A673 (cell line): ENCODE measurements around the gene BACE2. TPM values are rescaled to one million over a fixed set of nuclear protein-coding genes. Genes with fewer than 3 reads are reported as not detected.

Source experiments
- BruUV-seq: library from RNA; stranded (reverse); fragments of 400-500 nt; replicated peaks from 2 replicates; lab custom pipeline; 2021; lab: Mats Ljungman, UMichigan
- CTCF ChIA-PET: fragments of 300-600 bp; sonication (Branson Sonifier 250); formaldehyde crosslinking; loops from one replicate; lab custom pipeline; 2022; ENCODE audit warnings: antibody characterized with exemption; lab: Charles Lee
- POLR2A ChIA-PET: fragments of 300-600 bp; sonication (Branson Sonifier 250); formaldehyde crosslinking; loops from one replicate; lab custom pipeline; 2022; ENCODE audit warnings: antibody characterized with exemption; ENCODE audit not compliant: low non-redundant PET; lab: Charles Lee
- DNase-seq: peaks from one replicate; pipeline ENCODE4 v3.0.0-alpha.2; 2015; ENCODE audit warnings: low spot score
- H3K27ac ChIP-seq: fragments of 200-600 bp; sonication (generic); 2 replicates; pipeline ENCODE4 v1.5.1; 2016; ENCODE audit warnings: mixed run types, low read depth, mild to moderate bottlenecking, mixed read lengths, antibody characterized with exemption, low read length; ENCODE audit not compliant: poor library complexity, severe bottlenecking
- H3K27me3 ChIP-seq: fragments of 200-600 bp; sonication (generic); replicated peaks from 2 replicates; pipeline ENCODE4 v1.6.1; 2017; ENCODE audit warnings: mixed run types, low read depth, mild to moderate bottlenecking, mixed read lengths, antibody characterized with exemption, low read length; ENCODE audit not compliant: insufficient read depth, poor library complexity
- H3K36me3 ChIP-seq: fragments of 200-600 bp; sonication (generic); 2 replicates; pipeline ENCODE4 v1.6.1; 2016; ENCODE audit warnings: mixed run types, mild to moderate bottlenecking, mixed read lengths, antibody characterized with exemption, low read length; ENCODE audit not compliant: insufficient read depth, poor library complexity, severe bottlenecking
- H3K4me1 ChIP-seq: fragments of 200-600 bp; sonication (generic); 2 replicates; pipeline ENCODE4 v1.6.1; 2017; ENCODE audit warnings: mixed run types, mild to moderate bottlenecking, mixed read lengths, antibody characterized with exemption, low read length; ENCODE audit not compliant: insufficient read depth, poor library complexity, severe bottlenecking
- H3K4me3 ChIP-seq: fragments of 200-600 bp; sonication (generic); 2 replicates; pipeline ENCODE4 v1.5.1; 2016; ENCODE audit warnings: low read depth, mixed run types, mild to moderate bottlenecking, mixed read lengths, low read length; ENCODE audit not compliant: poor library complexity, severe bottlenecking
- H3K9me3 ChIP-seq: fragments of 200-600 bp; sonication (generic); 2 replicates; pipeline ENCODE4 v1.6.1; 2016; ENCODE audit warnings: mixed run types, low read depth, mild to moderate bottlenecking, mixed read lengths, antibody characterized with exemption, low read length; ENCODE audit not compliant: poor library complexity, severe bottlenecking
- EZH2 ChIP-seq: fragments of 200-600 bp; sonication (generic); IDR thresholded peaks from 2 replicates; pipeline ENCODE4 v1.6.1; 2017; ENCODE audit warnings: borderline replicate concordance, low read depth, mild to moderate bottlenecking, mixed read lengths, antibody characterized with exemption, low read length; ENCODE audit not compliant: poor library complexity, severe bottlenecking
- intact Hi-C: fragments of 100-400 bp; cut with micrococcal nuclease; formaldehyde crosslinking; loops from one replicate; pipeline ENCODE4 v1.10.0; 2022; ENCODE audit not compliant: unreplicated experiment
- total RNA-seq: library from RNA; stranded (reverse); gene quantifications from 2 replicates; pipeline ENCODE4 v1.2.3, GENCODE V29; 2021
- TF ChIP-seq, protein P1 (sequence below): fragments of 300-800, 200-600 bp; sonication (generic); conservative IDR thresholded peaks from 2 replicates; pipeline ENCODE4 v1.5.1; 2017; ENCODE audit warnings: low read depth, mild to moderate bottlenecking, antibody characterized with exemption, low read length, moderate library complexity, mixed read lengths

Gene BACE2
- total RNA-seq, 1 experiment from 2014 or later, result 6.9 TPM

DNA sequence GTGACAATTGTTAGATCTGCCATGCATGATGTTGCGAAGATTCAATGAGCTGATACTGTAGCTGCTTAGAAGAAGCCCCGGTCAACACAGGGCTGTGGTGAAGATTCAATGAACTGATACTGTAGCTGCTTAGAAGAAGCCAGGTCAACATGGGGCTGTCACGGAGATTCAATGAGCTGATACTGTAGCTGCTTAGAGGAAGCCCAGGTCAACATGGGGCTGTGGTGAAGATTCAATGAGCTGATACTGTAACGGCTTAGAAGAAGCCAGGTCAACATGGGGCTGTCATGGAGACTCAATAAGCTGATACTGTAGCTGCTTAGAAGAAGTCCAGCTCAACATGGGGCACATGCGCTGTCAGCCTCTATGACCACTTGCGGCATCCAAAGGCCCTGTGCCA lies 18.8 kb upstream of the BACE2 start:
- ChIA-PET CTCF (no interaction called here), POLR2A (no interaction called here)
- Histone ChIP-seq H3K4me1 (no peaks in the 10 kb centered on the region), H3K27me3 (no peaks in the 10 kb centered on the region), H3K36me3 (no peaks in the 10 kb centered on the region), H3K9me3 (peaks cover 6% of the 10 kb centered on the region), H3K27ac (no peak overlapping the region), H3K4me3 (no peak overlapping the region)
- no peak for DNase-seq
- intact Hi-C loops, result no loop called here
- BruUV-seq, result no TSS peak
- TF ChIP-seq EZH2, result no peak
- TF ChIP-seq, protein P1, sequence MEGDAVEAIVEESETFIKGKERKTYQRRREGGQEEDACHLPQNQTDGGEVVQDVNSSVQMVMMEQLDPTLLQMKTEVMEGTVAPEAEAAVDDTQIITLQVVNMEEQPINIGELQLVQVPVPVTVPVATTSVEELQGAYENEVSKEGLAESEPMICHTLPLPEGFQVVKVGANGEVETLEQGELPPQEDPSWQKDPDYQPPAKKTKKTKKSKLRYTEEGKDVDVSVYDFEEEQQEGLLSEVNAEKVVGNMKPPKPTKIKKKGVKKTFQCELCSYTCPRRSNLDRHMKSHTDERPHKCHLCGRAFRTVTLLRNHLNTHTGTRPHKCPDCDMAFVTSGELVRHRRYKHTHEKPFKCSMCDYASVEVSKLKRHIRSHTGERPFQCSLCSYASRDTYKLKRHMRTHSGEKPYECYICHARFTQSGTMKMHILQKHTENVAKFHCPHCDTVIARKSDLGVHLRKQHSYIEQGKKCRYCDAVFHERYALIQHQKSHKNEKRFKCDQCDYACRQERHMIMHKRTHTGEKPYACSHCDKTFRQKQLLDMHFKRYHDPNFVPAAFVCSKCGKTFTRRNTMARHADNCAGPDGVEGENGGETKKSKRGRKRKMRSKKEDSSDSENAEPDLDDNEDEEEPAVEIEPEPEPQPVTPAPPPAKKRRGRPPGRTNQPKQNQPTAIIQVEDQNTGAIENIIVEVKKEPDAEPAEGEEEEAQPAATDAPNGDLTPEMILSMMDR, result no peak

DNA sequence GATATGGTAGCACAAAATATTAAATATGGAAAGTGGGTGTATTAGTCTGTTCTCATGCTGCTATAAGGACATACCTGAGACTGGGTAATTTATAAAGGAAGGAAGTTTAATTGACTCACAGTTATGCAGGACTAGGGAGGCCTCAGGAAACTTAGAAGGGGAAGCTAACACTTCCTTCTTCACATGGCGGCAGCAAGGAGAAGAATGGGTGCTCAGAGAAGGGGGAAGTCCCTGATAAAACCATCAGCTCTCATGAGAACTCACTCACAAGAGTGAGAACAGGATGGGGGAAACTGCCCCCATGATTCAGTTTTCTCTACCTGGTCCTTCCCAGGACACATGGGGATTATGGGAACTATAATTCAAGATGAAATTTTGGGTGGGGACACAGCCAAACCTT lies 15.8 kb upstream of the BACE2 start:
- intact Hi-C loops, result no loop called here
- Histone ChIP-seq H3K9me3 (peaks cover 6% of the 10 kb centered on the region), H3K27ac (no peak overlapping the region), H3K27me3 (no peaks in the 10 kb centered on the region), H3K4me3 (no peak overlapping the region), H3K4me1 (no peaks in the 10 kb centered on the region), H3K36me3 (no peaks in the 10 kb centered on the region)
- ChIA-PET POLR2A (no interaction called here), CTCF (no interaction called here)
- no peak for TF ChIP-seq EZH2
- TF ChIP-seq, protein P1, result no peak
- DNase-seq, result no peak
- no TSS peak for BruUV-seq

DNA sequence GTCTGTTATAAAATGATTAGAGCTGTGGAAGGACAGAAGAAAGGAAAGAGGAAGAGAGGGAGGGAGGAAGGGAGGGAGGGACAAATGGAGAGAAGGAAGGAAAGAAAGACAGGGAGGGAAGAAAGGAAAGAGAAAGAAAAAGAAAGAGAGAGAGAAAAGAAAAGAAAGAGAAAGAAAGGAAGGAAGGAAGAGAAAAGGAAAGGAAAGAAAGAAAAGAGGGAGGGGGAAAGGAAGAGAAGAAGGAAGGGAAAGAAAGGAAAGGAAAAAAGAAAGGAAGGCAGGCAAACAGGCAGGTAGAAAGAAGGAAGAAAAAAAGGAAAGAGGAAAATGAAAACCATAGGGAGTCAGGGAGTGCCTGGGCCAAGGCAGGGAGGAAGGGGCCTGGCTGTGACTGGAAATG lies 14.5 kb upstream of the BACE2 start:
- Histone ChIP-seq H3K27ac (no peak overlapping the region), H3K27me3 (no peaks in the 10 kb centered on the region), H3K9me3 (peaks cover 13% of the 10 kb centered on the region), H3K4me1 (no peaks in the 10 kb centered on the region), H3K36me3 (no peaks in the 10 kb centered on the region), H3K4me3 (no peak overlapping the region)
- intact Hi-C loops, result no loop called here
- TF ChIP-seq, protein P1, result no peak
- TF ChIP-seq EZH2, result no peak
- CTCF ChIA-PET, result no interaction called here
- no TSS peak for BruUV-seq
- DNase-seq, result no peak
- POLR2A ChIA-PET, result no interaction called here
